Measurements from ENCODE around the gene JTB.

The JTB gene

DNA sequence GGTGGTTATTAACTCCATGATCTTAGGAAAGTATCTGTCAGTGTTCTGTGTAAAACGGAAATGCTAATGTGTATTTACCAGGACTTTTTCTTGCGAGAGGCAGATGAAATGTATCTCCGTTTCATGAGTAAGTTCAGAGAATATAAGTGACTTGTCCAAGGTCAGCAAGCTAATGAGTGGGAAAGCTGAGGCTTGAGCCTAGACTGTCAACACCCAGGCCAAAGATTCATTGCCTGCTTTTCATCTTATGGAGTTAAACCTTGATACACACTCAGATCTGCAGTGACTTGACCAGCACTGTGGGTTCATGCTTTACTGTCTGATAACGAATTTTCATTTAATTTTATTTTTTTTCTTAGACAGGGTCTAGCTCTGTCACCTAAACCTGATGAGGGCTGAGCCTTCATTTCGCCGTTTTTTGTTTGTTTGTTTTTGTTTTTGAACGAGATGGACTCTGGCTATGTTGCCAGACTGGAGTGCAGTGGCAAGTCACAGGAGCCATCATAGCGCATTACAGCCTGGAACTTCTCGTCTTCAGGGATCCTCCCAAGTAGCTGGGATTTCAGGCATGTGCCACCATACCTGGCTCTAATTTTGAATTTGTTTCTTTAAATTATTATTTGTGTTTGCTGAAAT, 918 bp upstream of the JTB start:
- no peak for DNase-seq

GRCh38 chr1:153976819-153977249, 640 bp downstream of the JTB start:
- peak; percentile 63 for DNase-seq

DNA sequence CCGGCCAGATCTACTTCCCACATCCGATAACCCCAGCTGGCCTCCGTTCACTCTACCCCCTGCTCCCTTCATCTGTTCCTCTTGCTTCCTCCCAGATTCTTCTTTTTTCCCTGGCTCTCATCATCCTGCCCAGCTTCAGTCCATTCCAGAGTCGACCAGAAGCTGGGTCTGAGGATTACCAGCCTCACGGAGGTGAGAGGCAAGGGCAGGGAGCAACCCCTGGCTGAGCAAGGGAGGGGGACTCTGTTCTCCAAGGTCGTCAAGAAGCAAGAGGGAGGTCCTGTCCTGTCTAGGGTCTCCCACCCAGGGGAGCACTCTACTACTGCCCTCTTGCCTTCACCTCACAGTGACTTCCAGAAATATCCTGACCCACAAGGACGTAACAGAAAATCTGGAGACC, 3.9 kb downstream of the JTB start:
- DNase-seq, result no peak

- DNase-seq, result no peak
Measured at GRCh38 chr1:153973071-153973470, 4.4 kb downstream of the JTB start.

DNA sequence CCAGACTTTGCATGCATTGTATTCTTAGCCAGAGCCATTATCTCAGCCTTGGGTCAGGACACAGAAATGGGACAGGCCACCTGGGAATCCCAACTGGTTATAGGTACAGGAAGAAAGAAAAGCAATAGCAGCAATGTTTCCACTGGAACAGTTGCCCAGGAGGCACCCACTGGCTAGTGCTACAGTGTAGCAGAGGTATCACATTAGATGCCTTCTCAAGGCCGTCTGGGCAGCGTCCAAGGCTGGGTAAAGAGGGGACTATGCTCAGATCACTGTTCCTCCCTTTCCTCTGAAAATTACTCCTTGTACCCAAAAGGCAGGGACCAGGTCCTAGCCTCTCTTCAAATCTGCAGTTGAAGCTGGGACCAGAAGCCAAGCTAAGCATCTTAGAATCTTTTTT, 7.1 kb downstream of the JTB start:
- DNase-seq, result no peak

- no peak for DNase-seq
Measured at GRCh38 chr1:153968972-153969371, 8.5 kb downstream of the JTB start.

DNA sequence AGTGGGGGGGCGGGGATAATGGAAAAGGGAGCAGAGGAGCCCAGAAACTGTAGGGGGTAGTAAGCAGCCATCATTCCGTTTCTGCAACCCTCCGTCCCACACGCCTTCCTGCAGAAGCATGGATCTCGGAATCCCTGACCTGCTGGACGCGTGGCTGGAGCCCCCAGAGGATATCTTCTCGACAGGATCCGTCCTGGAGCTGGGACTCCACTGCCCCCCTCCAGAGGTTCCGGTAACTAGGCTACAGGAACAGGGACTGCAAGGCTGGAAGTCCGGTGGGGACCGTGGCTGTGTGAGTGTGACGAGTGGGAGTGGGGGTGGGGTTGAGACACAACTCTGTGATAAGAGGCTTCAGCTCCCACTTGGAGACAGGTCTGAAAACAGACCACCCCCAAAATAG, 9.1 kb downstream of the JTB start:
- DNase-seq, result peak; percentile 52

DNA sequence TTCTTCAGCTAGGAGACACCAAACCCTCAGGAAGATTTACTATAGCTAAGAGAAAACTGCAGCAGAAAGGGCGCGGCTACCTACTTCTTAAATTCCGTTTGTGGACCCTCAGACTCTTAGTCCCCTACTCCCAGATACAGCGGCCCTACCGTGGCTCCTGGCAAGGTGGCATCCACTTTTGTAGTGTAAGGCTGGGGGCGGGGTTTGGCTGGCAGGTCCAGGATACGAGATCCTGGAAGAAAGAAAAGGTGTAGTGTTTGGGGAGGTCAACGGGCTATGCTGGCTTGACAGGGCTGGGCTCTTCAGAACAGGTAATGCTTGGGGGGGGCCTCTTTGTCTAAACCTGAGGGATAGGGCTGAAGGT, 9.5 kb downstream of the JTB start:
- DNase-seq, result no peak

GRCh38 chr1:153967107-153967999, 10.1 kb downstream of the JTB start, which contains the start of gene CREB3L4:
Gene CREB3L4 (plus strand): TSS chr1:153967902. CDS start chr1:153968526, 624 bp downstream.
- peak; percentile 99 for DNase-seq

- peak; percentile 52 for DNase-seq
Measured at GRCh38 chr1:153963850-153964331, 13.6 kb downstream of the JTB start.

GRCh38 chr1:153963030-153963849, 14.2 kb downstream of the JTB start, which contains the start of gene SLC39A1:
Gene SLC39A1 (minus strand): TSS chr1:153963537. CDS start chr1:153962715, 822 bp downstream.
- DNase-seq, result peak; percentile 99

GRCh38 chr1:153962088-153963029, 15.1 kb downstream of the JTB start:
- peak; percentile 31 for DNase-seq

GRCh38 chr1:153961421-153961820, 16.1 kb downstream of the JTB start:
- DNase-seq, result no peak

GRCh38 chr1:153960206-153960605, 17.3 kb downstream of the JTB start:
- DNase-seq, result no peak

DNA sequence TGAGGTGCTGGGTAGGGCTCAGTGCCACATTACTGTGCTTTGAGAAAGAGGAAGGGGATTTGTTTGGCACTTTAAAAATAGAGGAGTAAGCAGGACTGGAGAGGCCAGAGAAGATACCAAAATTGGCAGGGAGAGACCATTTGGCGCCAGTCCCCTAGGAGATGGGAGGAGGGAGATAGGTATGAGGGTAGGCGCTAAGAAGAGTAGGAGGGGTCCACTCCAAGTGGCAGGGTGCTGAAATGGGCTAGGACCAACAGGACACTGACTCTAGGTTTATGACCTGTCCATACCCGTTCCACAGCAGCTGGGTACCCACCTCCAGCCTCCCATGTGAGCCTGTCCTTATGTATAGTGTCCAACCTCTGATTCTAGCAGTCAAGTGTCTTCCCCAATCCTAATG, 18.0 kb downstream of the JTB start:
- DNase-seq, result peak; percentile 36

GRCh38 chr1:153958961-153959260, 18.6 kb downstream of the JTB start:
- DNase-seq, result no peak

DNA sequence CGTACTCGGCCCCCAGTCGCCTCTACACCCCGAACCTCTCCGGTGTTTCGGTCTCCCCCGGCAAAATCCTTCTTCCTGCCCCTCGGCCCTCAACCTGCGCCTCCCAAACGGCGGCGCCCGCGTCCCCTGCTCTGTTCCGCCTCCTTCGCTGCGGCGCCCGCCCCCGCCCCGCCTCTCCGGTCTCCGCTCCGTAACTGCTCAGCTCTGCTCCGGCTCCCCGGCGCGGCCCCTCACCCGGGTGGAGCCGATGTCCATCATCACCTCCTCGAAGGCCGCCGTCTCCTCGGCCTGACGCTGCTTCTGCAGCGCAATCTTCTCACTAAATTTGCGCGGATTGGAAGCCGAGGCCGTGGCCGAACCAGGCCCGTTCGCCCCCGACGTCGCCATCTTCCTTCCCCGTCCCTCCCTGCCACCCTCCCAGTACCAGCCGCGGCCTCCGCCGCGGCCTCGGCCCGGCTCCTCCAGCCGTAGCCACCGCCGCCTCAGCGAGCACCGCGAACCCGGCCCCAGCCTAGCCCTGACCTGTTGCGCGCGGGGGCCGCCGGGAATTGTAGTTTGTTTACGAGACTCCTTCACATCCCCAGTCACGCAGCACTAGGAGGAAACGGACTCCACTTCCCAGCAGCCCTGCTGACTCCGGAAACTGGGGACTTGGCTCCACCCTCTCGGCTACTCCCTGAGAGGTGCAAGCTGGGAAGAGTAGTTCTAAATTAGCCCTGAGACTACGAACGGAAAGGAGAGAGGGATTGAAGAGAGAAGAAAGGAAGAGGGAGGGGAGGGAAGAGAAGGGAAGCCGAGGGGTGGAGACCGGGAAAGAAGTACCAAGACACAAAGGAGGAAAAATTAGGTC, 19.1 kb downstream of the JTB start, which contains the start of gene CRTC2:
Gene CRTC2 (minus strand): TSS at position 502 of the 850 bp plus-strand sequence. CDS start 115 bp downstream, at position 387.
- peak; percentile 100 for DNase-seq

DNA sequence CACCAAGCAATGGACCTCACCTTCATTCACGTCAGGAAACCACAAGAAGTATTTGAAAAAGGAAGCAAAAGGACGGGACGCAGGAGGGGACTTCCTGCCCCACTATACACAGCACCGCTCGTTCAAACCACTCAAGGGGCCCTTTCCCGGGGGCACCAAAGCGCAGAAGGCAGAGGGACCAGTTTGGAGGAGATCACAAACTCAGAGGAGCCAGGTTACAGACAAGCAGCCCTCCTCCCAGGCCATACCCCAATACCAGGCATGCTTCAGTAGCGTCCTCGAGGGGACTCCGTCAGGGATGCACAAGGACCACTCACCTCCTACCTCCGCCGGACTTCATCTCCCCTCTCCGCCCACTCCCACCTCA, 19.7 kb downstream of the JTB start:
- DNase-seq, result peak; percentile 56

DNA sequence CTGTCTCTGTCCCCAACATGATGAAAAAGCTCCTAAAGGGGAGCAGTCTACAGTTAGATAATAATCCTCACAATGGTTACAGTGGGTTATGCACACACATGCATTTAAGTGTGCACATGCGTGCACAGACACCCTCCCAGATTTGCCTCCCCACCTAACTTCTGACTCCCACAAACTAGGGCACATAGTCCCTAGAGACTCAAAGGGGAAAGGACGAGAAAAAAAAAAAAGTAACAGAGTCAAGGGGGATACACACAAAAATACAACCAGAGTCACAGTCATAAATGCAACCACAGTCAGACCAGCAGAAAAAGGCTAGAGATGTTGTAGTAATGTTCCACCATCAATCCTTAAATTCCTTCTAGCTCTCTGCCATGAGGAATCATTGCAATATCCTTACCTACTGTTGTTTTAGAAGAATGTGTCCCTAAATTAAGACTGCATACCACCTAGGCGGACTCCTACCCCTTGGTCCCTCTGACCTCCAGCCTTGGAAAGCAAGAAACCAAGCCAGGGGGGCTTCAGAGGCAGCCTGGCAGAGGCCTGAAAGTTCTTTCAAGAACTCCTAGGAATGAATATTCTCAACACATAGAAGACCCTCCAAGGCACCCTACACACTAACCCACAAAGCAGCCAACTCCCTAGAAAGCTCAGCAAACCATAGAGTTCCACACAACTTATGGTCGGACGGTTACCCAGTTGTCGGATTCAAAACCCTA, 20.3 kb downstream of the JTB start:
- no peak for DNase-seq

GRCh38 chr1:153954826-153955225, 22.6 kb downstream of the JTB start:
- DNase-seq, result no peak

Measured in hematopoietic multipotent progenitor cell treated with erythropoietin and hydrocortisone succinate and interleukin-3 and kit ligand, for 4 days (in vitro differentiated cells).